GM23248 (cell line): ENCODE data around the gene CASP14. TPM values are rescaled to one million over a fixed set of nuclear protein-coding genes. Genes with fewer than 3 reads are reported as not detected.

Source experiments
- DNase-seq: peaks from one replicate; pipeline ENCODE4 v3.0.0-alpha.2; 2015
- H2AFZ ChIP-seq: fragments of 200-600 bp; sonication (generic); 2 replicates; pipeline ENCODE4 v1.6.1; 2016; ENCODE audit warnings: antibody characterized with exemption
- H3F3A ChIP-seq: fragments of 200-600 bp; sonication (generic); 2 replicates; pipeline ENCODE4 v1.6.1; 2016; ENCODE audit warnings: mild to moderate bottlenecking, antibody characterized with exemption, mixed run types; ENCODE audit not compliant: insufficient read depth
- H3K27ac ChIP-seq: fragments of 200-600 bp; sonication (generic); 2 replicates; pipeline ENCODE4 v1.5.1; 2016; ENCODE audit warnings: mild to moderate bottlenecking
- H3K27me3 ChIP-seq: fragments of 200-600 bp; sonication (generic); replicated peaks from 2 replicates; pipeline ENCODE4 v1.6.1; 2016; ENCODE audit warnings: mild to moderate bottlenecking; ENCODE audit not compliant: insufficient read depth
- H3K36me3 ChIP-seq: fragments of 200-600 bp; sonication (generic); 2 replicates; pipeline ENCODE4 v1.6.1; 2016; ENCODE audit warnings: low read depth, mild to moderate bottlenecking
- H3K4me1 ChIP-seq: fragments of 200-600 bp; sonication (generic); 2 replicates; pipeline ENCODE4 v1.6.1; 2016; ENCODE audit warnings: mild to moderate bottlenecking; ENCODE audit not compliant: insufficient read depth
- H3K4me2 ChIP-seq: fragments of 200-600 bp; sonication (generic); one replicate; pipeline ENCODE4 v1.6.1; 2016; ENCODE audit warnings: mild to moderate bottlenecking; ENCODE audit not compliant: unreplicated experiment
- H3K4me3 ChIP-seq: fragments of 200-600 bp; sonication (generic); 2 replicates; pipeline ENCODE4 v1.5.1; 2016; ENCODE audit warnings: mild to moderate bottlenecking
- H3K79me2 ChIP-seq: fragments of 200-600 bp; sonication (generic); 2 replicates; pipeline ENCODE4 v1.6.1; 2016; ENCODE audit warnings: mild to moderate bottlenecking; ENCODE audit not compliant: insufficient read depth
- H3K9ac ChIP-seq: fragments of 200-600 bp; sonication (generic); 2 replicates; pipeline ENCODE4 v1.6.1; 2016; ENCODE audit warnings: mild to moderate bottlenecking
- H3K9me2 ChIP-seq: fragments of 200-600 bp; sonication (generic); 2 replicates; pipeline ENCODE4 v1.6.1; 2016; ENCODE audit warnings: mixed run types, mild to moderate bottlenecking, moderate library complexity; ENCODE audit not compliant: insufficient read depth
- H3K9me3 ChIP-seq: fragments of 200-600 bp; sonication (generic); one replicate; pipeline ENCODE4 v1.6.1; 2017; ENCODE audit warnings: low read depth
- H4K20me1 ChIP-seq: fragments of 200-600 bp; sonication (generic); 2 replicates; pipeline ENCODE4 v1.6.0; 2016; ENCODE audit not compliant: insufficient read depth
- EZH2 ChIP-seq: fragments of 200-600 bp; sonication (generic); IDR thresholded peaks from 2 replicates; pipeline ENCODE4 v1.6.1; 2018; ENCODE audit warnings: antibody characterized with exemption, mild to moderate bottlenecking; ENCODE audit not compliant: insufficient read depth, poor library complexity, severe bottlenecking
- EZH2phosphoT487 ChIP-seq: fragments of 200-600 bp; sonication (generic); IDR thresholded peaks from 2 replicates; pipeline ENCODE4 v1.6.1; 2018; ENCODE audit warnings: antibody characterized with exemption, moderate library complexity, mild to moderate bottlenecking, low read depth; ENCODE audit not compliant: insufficient read depth
- whole genome bisulfite sequencing, 2 experiments: methylation state at CpG; one replicate each; pipeline ENCODE4 v1.1.6; 2015 to 2017; ENCODE audit warnings: low lambda C conversion rate in 2 of 2, low coverage in 1 of 2; ENCODE audit errors: missing lambda C conversion rate in 2 of 2; 5-methylcytosine and 5-hydroxymethylcytosine counted together
- in situ Hi-C: fragments of 300-500 bp; cut with MboI; formaldehyde crosslinking; loops from 2 replicates; pipeline ENCODE4 v1.15.0; 2020
- polyA plus RNA-seq: library from polyadenylated mRNA; unstranded; fragments of >200 nt; fragmentation: Nextera tagmentation; extraction: Ambion mirVana; gene quantifications from 2 replicates; pipeline ENCODE4 v1.2.1, GENCODE V29; 2016
- total RNA-seq: library from RNA; depleted of rRNA; stranded (reverse); fragments of >200 nt; shearing (Covaris generic); gene quantifications from 2 replicates; pipeline ENCODE4 v1.2.3, GENCODE V29; 2014

The CASP14 gene
- total and polyA plus RNA-seq, 2 experiments from 2014 or later, result not detected

DNA sequence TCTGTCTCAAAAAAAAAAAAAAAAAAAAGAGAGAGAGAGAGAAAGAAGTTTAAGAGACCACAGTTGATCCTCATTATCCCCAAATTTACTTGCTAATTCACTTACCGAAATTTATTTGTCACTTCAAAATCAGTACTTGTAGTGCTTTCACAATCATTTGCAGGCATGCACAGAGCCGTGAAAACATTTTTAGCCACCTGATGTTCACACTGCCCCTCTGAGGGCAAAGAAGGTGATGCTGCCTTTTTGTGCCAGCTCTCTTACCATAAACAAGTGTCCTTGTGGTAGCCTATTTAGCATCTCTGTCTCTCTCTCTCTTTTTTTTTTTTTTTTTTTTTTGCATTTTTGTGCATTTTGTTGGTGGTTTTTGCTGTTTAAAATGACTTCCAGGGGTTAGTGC is 24.1 kb upstream of the CASP14 start:
- in situ Hi-C loops, result no loop called here
- H3K4me3 ChIP-seq, result no peak overlapping the region
- H3F3A ChIP-seq, result no peaks in the 10 kb centered on the region
- no peak overlapping the region for H3K9ac ChIP-seq
- no peak overlapping the region for H3K4me2 ChIP-seq
- no peaks in the 10 kb centered on the region for H3K36me3 ChIP-seq
- no peaks in the 10 kb centered on the region for H3K27me3 ChIP-seq
- H4K20me1 ChIP-seq, result no peaks in the 10 kb centered on the region
- H3K9me3 ChIP-seq, result no peaks in the 10 kb centered on the region
- no peak overlapping the region for H2AFZ ChIP-seq
- no peaks in the 10 kb centered on the region for H3K79me2 ChIP-seq
- H3K4me1 ChIP-seq, result no peaks in the 10 kb centered on the region
- H3K9me2 ChIP-seq, result no peaks in the 10 kb centered on the region
- no peak for DNase-seq
- H3K27ac ChIP-seq, result no peak overlapping the region
- no peak for TF ChIP-seq EZH2
- no peak for TF ChIP-seq EZH2phosphoT487
- 2 to 7% methylated on average over 2 of the region's 2 CpGs for WGBS, 2 experiments

DNA sequence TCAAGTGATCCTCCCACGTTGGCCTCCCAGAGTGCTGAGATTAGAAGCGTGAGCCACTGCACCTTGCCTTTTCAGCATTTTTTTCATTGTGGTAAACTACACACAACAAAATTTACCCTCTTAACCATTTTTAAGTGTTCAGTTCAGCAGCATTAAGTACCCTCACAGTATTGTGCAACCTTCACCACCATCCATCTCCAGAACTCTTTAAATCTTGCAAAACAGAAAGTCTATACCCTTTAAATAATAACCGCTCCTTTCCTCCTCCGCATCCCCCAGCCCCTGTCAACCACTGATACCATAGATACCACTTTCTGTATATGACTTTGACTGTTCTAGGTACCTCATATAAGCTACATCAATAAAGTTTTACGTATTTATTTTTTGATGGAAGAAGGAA is 20.8 kb upstream of the CASP14 start:
- Histone ChIP-seq H3K79me2 (no peaks in the 10 kb centered on the region), H3K9me2 (no peaks in the 10 kb centered on the region), H4K20me1 (no peaks in the 10 kb centered on the region), H2AFZ (no peak overlapping the region), H3K9ac (no peak overlapping the region), H3K9me3 (no peaks in the 10 kb centered on the region), H3K36me3 (no peaks in the 10 kb centered on the region), H3K4me3 (no peak overlapping the region), H3F3A (no peaks in the 10 kb centered on the region), H3K27me3 (no peaks in the 10 kb centered on the region), H3K4me1 (no peaks in the 10 kb centered on the region), H3K4me2 (no peak overlapping the region), H3K27ac (no peak overlapping the region)
- TF ChIP-seq EZH2 (no peak), EZH2phosphoT487 (no peak)
- in situ Hi-C loops, result no loop called here
- DNase-seq, result no peak
- WGBS, 2 experiments, result 30 to 39% methylated on average over 5 of the region's 5 CpGs

DNA sequence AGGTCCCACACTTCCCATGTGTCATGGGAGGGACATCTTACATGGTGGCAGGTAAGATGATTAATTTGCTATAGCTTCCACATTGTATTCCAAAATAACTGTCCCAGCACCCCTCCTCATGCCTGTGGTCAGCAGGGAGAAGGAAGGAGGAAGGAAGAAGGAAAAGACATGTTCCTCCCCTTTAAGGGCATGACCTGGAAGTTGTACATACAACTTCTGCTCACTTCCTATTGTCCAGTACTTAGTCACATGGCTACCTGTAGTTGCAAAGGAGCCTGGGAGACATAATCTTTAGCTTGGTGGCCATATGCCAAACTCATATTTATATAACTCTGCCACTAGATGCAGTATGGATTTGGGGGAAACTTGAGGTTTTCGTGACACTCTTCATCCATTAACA is 17.6 kb upstream of the CASP14 start:
- 0% methylated on average over 1 of the region's 1 CpG for WGBS, 2 experiments
- H2AFZ ChIP-seq, result no peak overlapping the region
- no peak for TF ChIP-seq EZH2
- TF ChIP-seq EZH2phosphoT487, result no peak
- H3K9me2 ChIP-seq, result no peaks in the 10 kb centered on the region
- no peaks in the 10 kb centered on the region for H4K20me1 ChIP-seq
- H3K36me3 ChIP-seq, result no peaks in the 10 kb centered on the region
- no peak for DNase-seq
- no peak overlapping the region for H3K4me2 ChIP-seq
- H3K4me1 ChIP-seq, result no peaks in the 10 kb centered on the region
- no peaks in the 10 kb centered on the region for H3K9me3 ChIP-seq
- no peaks in the 10 kb centered on the region for H3F3A ChIP-seq
- H3K27ac ChIP-seq, result no peak overlapping the region
- no peak overlapping the region for H3K9ac ChIP-seq
- no peak overlapping the region for H3K4me3 ChIP-seq
- H3K79me2 ChIP-seq, result no peaks in the 10 kb centered on the region
- H3K27me3 ChIP-seq, result no peaks in the 10 kb centered on the region
- in situ Hi-C loops, result no loop called here

DNA sequence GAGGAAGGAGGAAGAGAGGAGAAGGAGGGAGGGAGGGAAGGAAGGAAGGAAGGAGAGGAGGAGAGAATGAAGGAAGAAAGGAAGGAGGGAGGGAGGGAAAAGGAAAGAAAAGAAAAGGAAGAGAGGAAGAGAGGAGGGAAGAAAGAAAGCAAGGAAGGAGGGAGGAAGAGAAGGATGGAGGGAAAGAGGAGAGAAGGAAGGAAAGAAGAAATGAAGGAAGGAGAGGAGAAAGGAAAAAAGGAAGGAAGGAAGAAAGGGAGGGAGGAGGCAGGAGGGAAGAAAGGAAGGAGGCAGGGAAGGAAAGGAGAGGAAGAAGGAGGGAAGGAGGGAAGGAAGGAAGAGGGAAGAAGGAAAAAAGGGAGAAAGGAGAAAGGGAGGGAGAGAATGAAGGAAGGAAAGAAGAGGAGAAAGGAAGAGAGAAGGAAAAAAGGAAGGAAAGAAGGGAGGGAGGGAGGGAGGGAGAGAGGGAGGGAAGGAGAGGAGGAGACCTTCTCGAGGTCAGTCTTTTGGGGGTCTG is 13.4 kb upstream of the CASP14 start:
- Histone ChIP-seq H3F3A (no peaks in the 10 kb centered on the region), H3K4me2 (no peak overlapping the region), H3K9me3 (no peaks in the 10 kb centered on the region), H3K9ac (no peak overlapping the region), H3K36me3 (no peaks in the 10 kb centered on the region), H2AFZ (no peak overlapping the region), H3K27me3 (no peaks in the 10 kb centered on the region), H3K79me2 (no peaks in the 10 kb centered on the region), H3K9me2 (no peaks in the 10 kb centered on the region), H3K27ac (no peak overlapping the region), H3K4me1 (no peaks in the 10 kb centered on the region), H4K20me1 (no peaks in the 10 kb centered on the region), H3K4me3 (no peak overlapping the region)
- in situ Hi-C loops, result no loop called here
- WGBS, 2 experiments, result 0% methylated on average over 1 of the region's 1 CpG; no CpG with 5 or more reads in 1 of the 2 experiments
- DNase-seq, result no peak
- TF ChIP-seq EZH2phosphoT487 (no peak), EZH2 (no peak)

DNA sequence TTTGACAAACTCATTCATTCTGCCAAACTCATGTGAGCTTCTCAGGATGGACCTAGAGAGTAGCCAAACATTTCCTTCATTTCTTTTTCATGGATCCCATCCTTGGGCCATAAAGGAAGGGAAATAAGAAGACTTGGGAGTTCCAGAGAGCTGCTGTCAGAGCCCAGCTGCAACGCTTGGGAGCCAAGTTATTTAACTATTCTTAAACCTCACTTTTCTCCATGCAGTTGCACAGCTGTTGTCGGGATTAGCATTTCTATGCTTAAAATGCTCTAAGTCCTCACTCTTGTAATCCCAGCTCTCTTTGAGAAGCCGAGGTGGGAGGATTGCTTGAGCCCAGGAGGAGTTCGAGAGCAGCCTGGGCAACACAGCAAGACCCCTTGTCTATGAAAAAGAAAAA is 11.7 kb upstream of the CASP14 start:
- H4K20me1 ChIP-seq, result no peaks in the 10 kb centered on the region
- H3F3A ChIP-seq, result no peaks in the 10 kb centered on the region
- no peak for DNase-seq
- H3K27me3 ChIP-seq, result no peaks in the 10 kb centered on the region
- H3K9me2 ChIP-seq, result no peaks in the 10 kb centered on the region
- no peak overlapping the region for H3K4me2 ChIP-seq
- 7 to 13% methylated on average over 4 of the region's 4 CpGs for WGBS, 2 experiments
- H3K9ac ChIP-seq, result no peak overlapping the region
- no peaks in the 10 kb centered on the region for H3K4me1 ChIP-seq
- H3K9me3 ChIP-seq, result no peaks in the 10 kb centered on the region
- H3K4me3 ChIP-seq, result no peak overlapping the region
- TF ChIP-seq EZH2phosphoT487 (no peak), EZH2 (no peak)
- H3K27ac ChIP-seq, result no peak overlapping the region
- in situ Hi-C loops, result no loop called here
- H3K36me3 ChIP-seq, result no peaks in the 10 kb centered on the region
- no peak overlapping the region for H2AFZ ChIP-seq
- no peaks in the 10 kb centered on the region for H3K79me2 ChIP-seq
